ENCODE measurements around the gene CFAP410. TPM values are rescaled to one million over a fixed set of nuclear protein-coding genes. Genes with fewer than 3 reads are reported as not detected.
A peak's percentile ranks its signal among the peaks of the same experiment; 100 is the strongest.

Gene CFAP410
- total and polyA plus RNA-seq, 2 donors (not counting 1 experiment from before 2014, with no cell fraction given): 69.2 to 98.8 TPM

- ChIA-PET CTCF (no interaction called here), POLR2A (no interaction called here)
- Histone ChIP-seq H3K36me3 (replicated peaks in 1 of 2; ENCODE audit: control extremely low read depth in 1 of 2, control insufficient read depth in 1 of 2, extremely low read depth in 1 of 2, insufficient read depth in 2 of 2, low read length in 1 of 2) (no peaks in the 10 kb centered on the region), H3K27ac (ENCODE audit: low read length in 2 of 2) (no peak overlapping the region), H3K27me3 (replicated peaks in 1 of 4; ENCODE audit: control extremely low read depth in 1 of 4, control insufficient read depth in 3 of 4, insufficient read depth in 4 of 4, low read length in 3 of 4) (peaks cover 0 to 27% (median 12%) of the 10 kb centered on the region in 4 experiments), H3K9ac (ENCODE audit: low read length) (no peak overlapping the region), H3K9me3 (ENCODE audit: control extremely low read depth in 1 of 3, control insufficient read depth in 2 of 3, insufficient read depth in 1 of 3, low read length in 2 of 3) (peaks cover 0 to 7% (median 0%) of the 10 kb centered on the region in 3 donors), H3K4me2 (replicated peaks; ENCODE audit: low read depth, low read length, poor library complexity, severe bottlenecking) (peak overlapping the region; percentile 78), H3K4me3 (ENCODE audit: control extremely low read depth in 1 of 5, extremely low read depth in 1 of 5, insufficient read depth in 1 of 5, low read depth in 2 of 5, low read length in 4 of 5) (peak overlapping the region in 1 of 5 experiments; percentile 54), H3K4me1 (ENCODE audit: control insufficient read depth in 2 of 2, insufficient read depth in 2 of 2, low read length in 2 of 2) (peaks cover 49% of the 10 kb centered on the region in 2 donors), H2AFZ (ENCODE audit: insufficient read depth, low read depth, low read length, poor library complexity, severe bottlenecking) (peak overlapping the region; percentile 84), H3K79me2 (ENCODE audit: control insufficient read depth, insufficient read depth, low read length) (no peaks in the 10 kb centered on the region), H4K20me1 (ENCODE audit: control insufficient read depth, insufficient read depth, low read length, poor library complexity, severe bottlenecking) (no peaks in the 10 kb centered on the region)
- ATAC-seq (ENCODE audit: low read depth) (no peak), DNase-seq (peak; percentile 13)
- 88% methylated on average over 16 of the region's 17 CpGs for WGBS (ENCODE audit: insufficient coverage)
- no peaks in the 10 kb centered on the region for H3K9me3 Mint-ChIP-seq (ENCODE audit: insufficient read depth)
- H3K4me1 Mint-ChIP-seq: peaks cover 41% of the 10 kb centered on the region
- peak overlapping the region; percentile 50 for H3K27ac Mint-ChIP-seq
- intact Hi-C loops (cut with micrococcal nuclease): loop anchor here (10.0 kb wide), 1 partner anchor 132 kb away; no protein-coding TSS in a partner anchor
- no peak for TF ChIP-seq CTCF (IDR thresholded peaks at IDR 0.05)
- H3K4me3 Mint-ChIP-seq: peak overlapping the region; percentile 87
- peaks cover 7% of the 10 kb centered on the region for H3K27me3 Mint-ChIP-seq
Observed at GRCh38 chr21:44352253-44352860, 13.2 kb upstream of the CFAP410 start.

- DNase-seq: peak; percentile 19
- intact Hi-C loops (cut with micrococcal nuclease): loop anchor here (10.0 kb wide), 1 partner anchor 133 kb away; no protein-coding TSS in a partner anchor
- Mint-ChIP-seq H3K9me3 (ENCODE audit: insufficient read depth) (no peaks in the 10 kb centered on the region), H3K4me1 (peaks cover 39% of the 10 kb centered on the region), H3K4me3 (no peak overlapping the region), H3K27me3 (peaks cover 11% of the 10 kb centered on the region), H3K27ac (no peak overlapping the region)
- Histone ChIP-seq H3K79me2 (ENCODE audit: control insufficient read depth, insufficient read depth, low read length) (no peaks in the 10 kb centered on the region), H2AFZ (ENCODE audit: insufficient read depth, low read depth, low read length, poor library complexity, severe bottlenecking) (no peak overlapping the region), H3K9me3 (ENCODE audit: control extremely low read depth in 1 of 3, control insufficient read depth in 2 of 3, insufficient read depth in 1 of 3, low read length in 2 of 3) (peaks cover 0 to 7% (median 0%) of the 10 kb centered on the region in 3 donors), H3K9ac (ENCODE audit: low read length) (no peak overlapping the region), H3K4me2 (replicated peaks; ENCODE audit: low read depth, low read length, poor library complexity, severe bottlenecking) (no peak overlapping the region), H3K36me3 (replicated peaks in 1 of 2; ENCODE audit: control extremely low read depth in 1 of 2, control insufficient read depth in 1 of 2, extremely low read depth in 1 of 2, insufficient read depth in 2 of 2, low read length in 1 of 2) (no peaks in the 10 kb centered on the region), H4K20me1 (ENCODE audit: control insufficient read depth, insufficient read depth, low read length, poor library complexity, severe bottlenecking) (no peaks in the 10 kb centered on the region), H3K27me3 (replicated peaks in 1 of 4; ENCODE audit: control extremely low read depth in 1 of 4, control insufficient read depth in 3 of 4, insufficient read depth in 4 of 4, low read length in 3 of 4) (peaks cover 0 to 27% (median 12%) of the 10 kb centered on the region in 4 experiments), H3K27ac (ENCODE audit: low read length in 2 of 2) (no peak overlapping the region), H3K4me3 (ENCODE audit: control extremely low read depth in 1 of 5, extremely low read depth in 1 of 5, insufficient read depth in 1 of 5, low read depth in 2 of 5, low read length in 4 of 5) (no peak overlapping the region), H3K4me1 (ENCODE audit: control insufficient read depth in 2 of 2, insufficient read depth in 2 of 2, low read length in 2 of 2) (peaks cover 48 to 49% of the 10 kb centered on the region in 2 donors)
- ChIA-PET POLR2A (no interaction called here), CTCF (no interaction called here)
- TF ChIP-seq EZH2 (IDR thresholded peaks at IDR 0.05; ENCODE audit: borderline replicate concordance, insufficient read depth, low read depth, low read length, poor library complexity, severe bottlenecking): no peak
- no peak for TF ChIP-seq CTCF (IDR thresholded peaks at IDR 0.05)
- no peak for ATAC-seq (ENCODE audit: low read depth)
- WGBS (ENCODE audit: insufficient coverage): 94% methylated on average over 18 of the region's 18 CpGs
Observed at GRCh38 chr21:44351535-44352252, 12.5 kb upstream of the CFAP410 start.

All from B cell (primary cell).